ENCODE measurements around the gene GZMM.

Gene GZMM

DNA sequence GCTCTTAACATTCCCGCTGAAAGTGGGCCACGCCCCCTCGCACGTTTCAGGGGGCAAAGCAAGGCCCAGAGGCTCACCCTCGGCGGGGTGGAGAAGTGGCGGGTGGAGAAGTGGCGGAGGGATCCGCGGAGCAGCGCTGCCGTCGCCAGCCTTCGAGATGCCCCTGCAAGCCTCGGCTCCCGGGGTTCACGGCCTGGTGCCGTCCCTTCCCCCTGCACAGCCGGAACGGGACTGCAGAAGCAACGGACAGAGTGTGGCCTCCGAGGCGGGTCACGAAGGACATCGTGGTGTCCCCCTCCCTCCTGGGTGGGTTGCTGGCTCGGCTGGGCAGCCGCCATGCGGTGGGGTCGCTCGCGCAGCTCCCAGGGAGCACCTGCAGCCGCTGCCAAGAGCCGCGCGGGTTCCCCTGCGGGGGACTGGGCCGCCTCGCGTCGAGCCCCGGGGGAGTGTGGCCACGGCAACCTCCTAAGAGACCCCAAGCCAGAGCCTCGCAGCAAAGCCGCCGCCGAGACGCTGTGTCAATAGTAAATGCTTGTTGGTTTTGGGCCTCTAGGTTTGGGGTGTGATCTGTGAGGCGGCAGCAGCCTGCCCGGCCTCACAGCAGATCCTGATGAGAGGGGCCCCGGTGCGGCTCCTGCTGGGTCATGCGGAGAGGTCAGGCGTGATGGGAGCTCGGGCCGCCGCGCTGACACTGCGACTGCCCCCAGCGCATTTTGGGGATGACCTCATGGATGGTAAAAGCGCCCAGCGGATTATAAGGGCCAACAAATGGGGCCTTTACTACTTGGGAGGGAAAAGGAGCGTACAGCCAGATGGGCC is 31.1 kb upstream of the GZMM start:
- no peak for DNase-seq

GRCh38 chr19:513368-514165 is 30.3 kb upstream of the GZMM start:
- DNase-seq, result no peak

DNA sequence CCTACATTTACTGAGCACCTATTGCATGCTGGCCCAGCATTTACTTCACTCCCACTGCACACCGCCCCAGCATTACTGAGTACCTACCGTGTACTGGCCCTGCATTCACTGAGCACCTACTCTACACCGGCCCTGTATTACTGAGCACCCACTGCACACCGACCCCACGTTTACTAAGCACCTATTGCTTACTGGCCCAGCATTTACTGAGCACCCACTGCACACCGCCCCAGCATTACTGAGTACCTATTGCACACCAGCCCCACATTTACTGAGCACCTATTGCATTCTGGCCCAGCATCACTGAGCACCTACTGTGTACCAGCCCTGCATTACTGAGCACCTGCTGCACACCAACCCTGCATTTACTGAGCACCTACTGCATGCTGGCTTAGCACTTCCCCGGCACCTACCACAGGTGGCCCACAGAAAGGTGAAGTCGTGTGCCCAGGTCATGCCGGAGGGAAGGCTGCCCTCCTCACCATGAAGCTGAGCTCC is 29.6 kb upstream of the GZMM start:
- no peak for DNase-seq

- DNase-seq, result no peak
These were observed 25.9 kb upstream of the GZMM start for GRCh38 chr19:517721-518597.

DNA sequence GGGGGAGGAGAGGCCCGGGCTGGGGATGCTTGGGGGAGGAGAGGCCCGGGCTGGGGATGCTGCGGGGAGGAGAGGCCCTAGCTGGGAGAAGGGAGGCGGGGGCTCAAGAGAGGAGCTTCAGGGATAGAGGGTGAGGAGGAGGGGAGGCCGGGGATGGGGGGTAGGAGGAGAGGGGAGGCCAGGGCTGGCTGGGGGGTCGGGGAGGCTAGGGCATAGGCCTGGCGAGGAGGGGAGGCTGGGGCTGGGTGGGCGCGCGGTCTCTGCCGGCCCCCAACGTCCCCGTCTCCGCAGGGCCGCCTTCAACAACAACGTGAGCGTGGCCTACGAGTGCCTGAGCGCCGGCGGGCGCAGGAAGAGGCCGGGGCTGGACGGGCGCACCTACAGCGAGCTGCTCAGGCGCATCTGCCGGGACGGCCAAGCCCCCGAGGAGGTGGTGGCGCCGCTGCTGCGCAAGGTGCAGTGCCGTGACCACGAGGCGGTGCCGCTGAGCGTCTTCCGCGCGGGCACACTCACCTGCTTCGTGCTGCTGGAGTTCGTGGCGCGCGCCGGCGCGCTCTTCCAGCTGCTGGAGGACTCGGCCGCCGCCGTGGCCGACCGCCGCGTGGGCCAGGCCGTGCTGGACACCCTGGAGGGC is 25.1 kb upstream of the GZMM start:
- DNase-seq, result peak; percentile 41 to 56

GRCh38 chr19:519449-519865 is 24.4 kb upstream of the GZMM start:
- no peak for DNase-seq

DNA sequence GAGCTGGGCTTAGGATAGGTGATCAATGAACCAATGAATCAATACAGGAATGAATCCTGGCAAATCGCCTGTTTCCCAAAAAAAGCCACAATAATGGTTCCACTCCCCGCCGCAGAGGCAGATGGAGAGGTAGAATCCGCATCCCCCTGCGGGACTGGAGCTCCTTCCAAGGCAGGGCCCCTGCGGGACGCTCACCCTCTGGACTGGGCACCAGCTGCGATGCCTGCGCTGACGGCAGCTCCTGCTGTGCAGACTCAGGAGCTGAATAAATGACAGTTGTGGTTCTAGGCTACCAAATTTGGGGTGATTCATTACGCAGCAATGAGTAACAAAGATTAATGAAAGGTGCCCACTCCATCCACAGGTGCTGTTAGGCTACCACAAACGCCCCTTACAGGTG is 21.1 kb upstream of the GZMM start:
- DNase-seq, result no peak

GRCh38 chr19:524062-524674 is 19.7 kb upstream of the GZMM start:
- DNase-seq, result no peak

DNA sequence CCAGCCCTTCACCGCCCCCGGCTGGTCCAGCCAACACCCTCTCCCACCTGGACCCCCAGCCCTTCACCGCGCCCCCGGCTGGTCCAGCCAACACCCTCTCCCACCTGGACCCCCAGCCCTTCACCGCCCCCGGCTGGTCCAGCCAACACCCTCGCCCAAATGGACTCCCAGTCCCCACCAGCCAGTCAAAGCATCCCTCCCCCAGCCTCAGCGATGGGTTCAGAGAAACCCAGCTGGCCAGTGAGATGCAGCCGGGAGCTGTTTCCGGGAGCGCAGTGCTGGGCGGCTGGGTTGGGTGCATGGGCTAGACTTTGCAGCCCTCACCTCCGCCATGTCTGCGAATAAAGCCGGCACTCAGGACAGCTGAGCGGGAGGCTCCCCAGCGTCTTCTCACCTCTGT is 18.8 kb upstream of the GZMM start:
- DNase-seq, result no peak

- DNase-seq, result no peak
These were observed 17.9 kb upstream of the GZMM start for GRCh38 chr19:525857-526419.

DNA sequence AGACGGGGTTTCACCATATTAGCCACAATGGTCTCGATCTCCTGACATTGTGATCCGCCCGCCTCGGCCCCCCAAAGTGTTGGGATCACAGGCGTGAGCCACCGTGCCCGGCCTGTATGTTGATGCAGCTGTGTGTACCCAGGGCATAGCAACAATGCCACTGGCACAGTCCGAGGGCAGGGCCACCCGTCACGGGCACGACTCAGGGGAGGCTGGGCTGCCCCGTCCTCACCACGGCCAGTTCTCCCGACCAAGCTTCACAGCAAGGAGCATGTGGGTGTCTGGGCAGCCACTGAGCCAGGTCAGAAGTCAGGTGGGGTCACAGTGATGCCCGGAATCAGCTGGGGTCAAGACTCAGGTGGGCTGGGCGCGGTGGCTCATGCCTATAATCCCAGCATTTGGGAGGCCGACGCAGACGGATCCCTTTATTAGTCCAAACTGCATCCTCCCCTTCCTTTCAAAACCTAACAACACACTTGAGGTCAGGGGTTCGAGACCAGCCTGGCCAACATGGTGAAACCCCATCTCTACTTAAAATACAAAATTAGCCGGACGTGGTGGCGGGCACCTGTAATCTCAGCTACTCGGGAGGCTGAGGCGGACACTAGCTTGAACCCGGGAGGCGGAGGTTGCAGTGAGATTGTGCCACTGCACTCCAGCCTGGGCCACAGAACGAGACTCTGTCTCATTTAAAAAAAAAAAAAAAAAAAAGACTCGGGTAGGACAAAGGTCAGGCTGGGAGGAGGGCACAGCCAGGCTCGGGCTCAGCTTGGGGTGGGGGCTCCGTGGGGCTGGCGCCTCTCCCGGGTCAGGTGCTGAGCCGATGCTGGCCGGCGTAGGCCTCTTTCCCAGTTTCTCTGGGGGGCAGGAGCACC is 13.5 kb upstream of the GZMM start:
- DNase-seq, result no peak

GRCh38 chr19:531009-531752 is 12.7 kb upstream of the GZMM start:
- DNase-seq, result peak; percentile 86

GRCh38 chr19:531753-532560 is 11.9 kb upstream of the GZMM start, which contains the start of gene CDC34:
TSS of gene CDC34 (plus strand) at chr19:531760. CDS start at chr19:531932, 172 bp downstream.
- no peak for DNase-seq

DNA sequence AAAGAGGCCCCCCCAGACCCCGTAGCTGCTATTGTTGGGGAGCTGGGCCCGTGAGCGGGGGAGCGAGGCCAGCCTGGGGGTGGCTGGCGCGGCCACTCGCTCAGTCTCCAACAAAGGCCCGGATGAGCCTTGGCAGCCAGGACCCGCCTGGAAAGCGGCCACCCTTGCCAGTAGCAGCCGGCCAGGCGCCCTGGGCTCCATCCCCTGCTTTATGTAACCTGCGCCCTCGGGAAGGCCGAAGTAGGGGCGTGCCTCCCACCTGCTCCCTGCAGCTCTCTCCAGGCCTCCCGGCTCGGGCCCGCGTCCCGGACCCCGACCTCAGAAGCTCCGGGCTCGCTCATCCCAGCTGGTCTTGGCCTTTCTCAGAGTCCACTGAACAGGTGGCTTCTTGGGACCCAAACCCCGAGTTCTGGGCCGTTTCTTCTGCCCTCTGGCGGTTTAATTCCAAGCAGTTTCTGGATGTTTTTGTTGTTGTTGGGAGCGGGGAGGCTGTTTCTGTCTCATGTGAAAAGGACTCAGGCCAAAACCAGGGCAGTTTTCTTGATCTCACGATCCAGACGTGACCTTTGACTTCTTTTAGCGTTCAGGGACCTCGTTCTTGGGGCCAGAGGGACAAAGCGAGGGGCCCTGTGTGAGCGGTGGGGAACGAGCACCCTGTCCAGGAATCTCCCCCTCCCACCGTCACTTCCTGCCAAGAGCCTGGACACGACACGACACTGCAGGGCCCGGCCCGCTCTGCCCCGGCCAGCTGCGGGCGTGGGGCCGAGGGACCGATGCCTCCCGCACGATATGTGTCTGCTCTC is 11.1 kb upstream of the GZMM start:
- DNase-seq, result peak in 1 of 2 donors; percentile 35

DNA sequence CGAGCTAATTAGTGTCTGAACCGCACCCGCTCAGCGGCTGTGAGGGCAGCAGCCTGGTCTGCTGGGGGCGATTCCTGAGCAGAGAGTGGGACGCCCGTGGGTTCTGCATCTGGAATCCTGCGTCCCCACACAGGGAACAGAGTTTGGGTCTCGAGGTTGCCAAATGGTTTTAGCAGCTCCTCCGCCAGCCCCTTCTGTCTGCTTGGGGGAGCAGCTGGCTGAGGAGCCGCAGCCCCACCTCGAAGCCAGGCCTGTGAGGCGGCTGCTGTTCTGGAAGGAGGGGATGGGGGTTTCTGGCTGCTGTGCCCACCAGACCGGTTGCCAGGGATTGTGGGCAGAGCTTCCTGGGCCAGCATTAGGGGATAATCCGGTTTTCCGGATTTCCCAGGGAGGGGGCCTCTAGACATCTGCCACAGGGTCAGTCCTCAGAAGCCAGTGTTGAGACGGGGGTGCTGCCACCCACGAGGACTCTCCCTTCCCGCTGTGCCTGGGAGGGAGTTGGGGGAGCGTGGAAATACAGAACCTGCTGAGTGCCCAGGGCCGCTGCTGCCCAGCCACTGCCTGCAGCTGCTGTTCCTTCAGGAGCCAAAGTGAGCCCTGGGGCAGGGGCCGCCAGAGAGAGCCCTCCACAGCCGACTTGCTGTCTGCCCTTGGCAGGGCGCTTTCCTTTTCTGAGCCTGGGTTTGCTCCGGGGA is 10.3 kb upstream of the GZMM start:
- DNase-seq, result no peak

DNA sequence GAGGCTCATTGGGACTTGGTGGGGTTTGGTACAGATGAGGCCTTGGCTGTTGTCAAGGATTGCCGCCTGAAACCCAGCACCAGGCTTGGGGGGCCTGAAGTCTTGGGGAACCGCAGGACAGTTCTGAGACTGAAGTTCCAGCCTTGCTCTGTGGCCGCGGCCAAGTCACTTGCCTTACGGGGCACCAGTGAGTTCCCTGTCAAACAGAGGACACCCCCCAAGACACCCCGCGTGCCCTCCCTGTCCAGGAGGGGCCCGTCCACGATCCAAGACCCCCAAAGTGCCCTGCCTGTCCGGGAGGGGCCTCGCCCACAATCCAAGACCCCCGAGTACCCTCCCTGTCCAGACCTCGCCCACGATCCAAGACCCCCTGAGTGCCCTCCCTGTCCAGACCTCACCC is 9.8 kb upstream of the GZMM start:
- no peak for DNase-seq
